ENCODE data around the gene PLXNB2. TPM values are rescaled to one million over a fixed set of nuclear protein-coding genes. Genes with fewer than 3 reads are reported as not detected.

Gene PLXNB2
- total RNA-seq, 2 donors from 2014 or later, result 169 to 218 TPM

DNA sequence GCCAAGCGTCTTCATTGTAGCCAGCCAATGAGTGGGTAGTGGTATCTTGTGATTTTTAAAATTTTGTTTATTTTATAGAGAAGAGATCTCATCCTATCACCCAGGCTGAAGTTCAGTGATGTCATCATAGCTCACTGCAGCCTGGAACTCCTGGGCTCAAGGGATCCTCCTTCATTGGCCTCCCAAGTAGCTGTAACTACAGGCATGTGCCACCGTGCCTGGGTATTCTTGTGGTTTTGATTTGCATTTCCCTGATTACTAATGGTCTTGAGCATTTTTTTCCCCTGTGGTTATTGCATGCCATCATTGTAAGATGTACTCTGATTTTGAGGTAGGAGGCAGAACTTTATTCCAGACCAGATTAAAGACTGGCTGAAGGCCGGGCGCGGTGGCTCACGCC, 21.8 kb upstream of the PLXNB2 start:
- Histone ChIP-seq H3K4me1 (ENCODE audit: control insufficient read depth in 1 of 2, low read depth in 2 of 2) (peaks cover 0 to 15% of the 10 kb centered on the region in 2 donors), H3K4me3 (no peak overlapping the region), H3K36me3 (no peaks in the 10 kb centered on the region), H3K27me3 (replicated peaks; ENCODE audit: insufficient read depth) (no peaks in the 10 kb centered on the region), H3K9me3 (no peaks in the 10 kb centered on the region), H3K27ac (no peak overlapping the region)
- TF ChIP-seq, protein P1, sequence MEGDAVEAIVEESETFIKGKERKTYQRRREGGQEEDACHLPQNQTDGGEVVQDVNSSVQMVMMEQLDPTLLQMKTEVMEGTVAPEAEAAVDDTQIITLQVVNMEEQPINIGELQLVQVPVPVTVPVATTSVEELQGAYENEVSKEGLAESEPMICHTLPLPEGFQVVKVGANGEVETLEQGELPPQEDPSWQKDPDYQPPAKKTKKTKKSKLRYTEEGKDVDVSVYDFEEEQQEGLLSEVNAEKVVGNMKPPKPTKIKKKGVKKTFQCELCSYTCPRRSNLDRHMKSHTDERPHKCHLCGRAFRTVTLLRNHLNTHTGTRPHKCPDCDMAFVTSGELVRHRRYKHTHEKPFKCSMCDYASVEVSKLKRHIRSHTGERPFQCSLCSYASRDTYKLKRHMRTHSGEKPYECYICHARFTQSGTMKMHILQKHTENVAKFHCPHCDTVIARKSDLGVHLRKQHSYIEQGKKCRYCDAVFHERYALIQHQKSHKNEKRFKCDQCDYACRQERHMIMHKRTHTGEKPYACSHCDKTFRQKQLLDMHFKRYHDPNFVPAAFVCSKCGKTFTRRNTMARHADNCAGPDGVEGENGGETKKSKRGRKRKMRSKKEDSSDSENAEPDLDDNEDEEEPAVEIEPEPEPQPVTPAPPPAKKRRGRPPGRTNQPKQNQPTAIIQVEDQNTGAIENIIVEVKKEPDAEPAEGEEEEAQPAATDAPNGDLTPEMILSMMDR (IDR thresholded peaks at IDR 0.05), result no peak
- ATAC-seq (ENCODE audit: insufficient number of reproducible peaks, low FRiP score, low read depth) (no peak), DNase-seq (ENCODE audit: low spot score) (no peak)

DNA sequence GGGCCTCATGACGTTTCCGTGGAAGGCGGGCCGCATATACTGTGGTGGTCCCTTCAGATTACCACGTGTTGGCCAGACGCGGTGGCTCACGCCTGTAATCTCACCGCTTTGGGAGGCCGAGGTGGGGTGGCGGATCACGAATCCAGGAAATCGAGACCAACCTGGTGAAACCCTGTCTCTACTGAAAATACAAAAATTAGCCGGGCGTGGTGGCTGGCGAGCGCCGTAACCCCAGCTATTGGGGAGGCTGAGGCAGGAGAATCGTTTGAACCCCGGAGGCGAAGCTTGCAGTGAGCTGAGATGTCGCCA, 20.2 kb upstream of the PLXNB2 start:
- Histone ChIP-seq H3K36me3 (no peaks in the 10 kb centered on the region), H3K27ac (peak overlapping the region; percentile 75 to 81), H3K4me3 (peak overlapping the region; percentile 78), H3K27me3 (replicated peaks; ENCODE audit: insufficient read depth) (no peaks in the 10 kb centered on the region), H3K4me1 (ENCODE audit: control insufficient read depth in 1 of 2, low read depth in 2 of 2) (peaks cover 0 to 15% of the 10 kb centered on the region in 2 donors), H3K9me3 (no peaks in the 10 kb centered on the region)
- TF ChIP-seq, protein P1 (IDR thresholded peaks at IDR 0.05), result no peak
- DNase-seq (ENCODE audit: low spot score) (no peak), ATAC-seq (ENCODE audit: insufficient number of reproducible peaks, low FRiP score, low read depth) (no peak)

DNA sequence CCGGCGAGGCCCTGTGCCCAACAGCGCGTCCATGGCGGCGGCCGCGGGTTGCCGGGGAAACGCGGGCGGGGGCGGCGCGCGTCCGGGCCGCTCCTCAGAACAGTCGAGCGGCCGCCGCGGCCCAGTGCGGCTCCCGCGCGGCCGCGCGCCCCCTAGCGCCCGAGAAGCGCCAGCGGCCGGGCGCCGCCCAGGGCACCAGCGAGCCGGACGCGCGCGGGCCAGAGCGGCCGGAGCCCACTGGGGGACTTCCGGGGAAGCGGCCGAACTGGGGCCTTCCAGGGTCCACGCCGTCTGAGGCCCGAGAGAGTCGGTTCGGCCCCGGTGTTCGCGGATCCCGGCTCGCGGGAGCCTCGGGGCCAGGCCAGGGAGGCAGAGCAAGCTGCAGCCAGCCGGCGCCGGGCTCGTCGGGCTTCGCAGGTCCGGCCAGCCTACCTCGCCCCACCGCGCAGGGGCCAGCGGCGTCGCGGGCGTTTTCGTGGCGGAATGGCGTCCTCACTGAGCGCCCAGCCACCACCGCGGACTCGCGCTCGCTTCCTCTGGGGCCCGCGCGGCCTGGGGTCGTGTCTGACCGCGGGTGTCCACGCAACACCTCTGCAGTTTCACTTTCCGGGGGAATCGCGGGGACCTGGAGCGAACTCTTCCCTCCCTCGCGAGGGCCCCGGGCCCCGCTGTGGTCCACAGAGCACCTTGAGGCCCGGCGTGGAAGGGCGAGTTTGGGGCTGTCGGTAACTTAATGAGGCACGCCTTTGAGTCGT, 19.7 kb upstream of the PLXNB2 start, which contains the start of gene DENND6B:
Gene DENND6B (minus strand): TSS at position 57 of the 755 bp plus-strand sequence. CDS start 24 bp downstream, at position 33.
- TF ChIP-seq, protein P1 (IDR thresholded peaks at IDR 0.05), result no peak
- H3K27me3 ChIP-seq (replicated peaks; ENCODE audit: insufficient read depth), result no peaks in the 10 kb centered on the region

GRCh38 chr22:50326225-50326955, 18.9 kb upstream of the PLXNB2 start:
- Histone ChIP-seq H3K36me3 (no peaks in the 10 kb centered on the region), H3K4me1 (ENCODE audit: control insufficient read depth in 1 of 2, low read depth in 2 of 2) (peaks cover 0 to 15% of the 10 kb centered on the region in 2 donors), H3K9me3 (no peaks in the 10 kb centered on the region), H3K27ac (no peak overlapping the region), H3K4me3 (peak overlapping the region; percentile 78), H3K27me3 (replicated peaks; ENCODE audit: insufficient read depth) (no peaks in the 10 kb centered on the region)
- no peak for ATAC-seq (ENCODE audit: insufficient number of reproducible peaks, low FRiP score, low read depth)
- no peak for DNase-seq (ENCODE audit: low spot score)
- TF ChIP-seq, protein P1 (IDR thresholded peaks at IDR 0.05), result no peak

More for the DNA sequence above, 19.7 kb upstream of the PLXNB2 start, which contains the start of gene DENND6B:
- H3K4me1 ChIP-seq (ENCODE audit: control insufficient read depth in 1 of 2, low read depth in 2 of 2), result peaks cover 0 to 15% of the 10 kb centered on the region in 2 donors
- H3K27ac ChIP-seq, result peak within 1 kb of the TSS; percentile 75 to 81
- peak within 1 kb of the TSS; percentile 78 for H3K4me3 ChIP-seq
- DNase-seq (ENCODE audit: low spot score) (no peak), ATAC-seq (ENCODE audit: insufficient number of reproducible peaks, low FRiP score, low read depth) (peak; percentile 92)
- no peaks in the 10 kb centered on the region for H3K36me3 ChIP-seq
- no peaks in the 10 kb centered on the region for H3K9me3 ChIP-seq
